CD4-positive, alpha-beta T cell treated with Interleukin-6 at 100 ng/mL for 8 hours (primary cell): Measurements from ENCODE around the gene ADARB2.
"Not testable (repeated sequence)": the region's sequence is repeated elsewhere in the genome, so short reads cannot be mapped to it uniquely, and the experiment has no call there.

Source experiments
- DNase-seq: peaks from one replicate; pipeline ENCODE4 v3.0.0-alpha.2; 2020; ENCODE audit warnings: mixed read lengths, low spot score

The ADARB2 gene

DNA sequence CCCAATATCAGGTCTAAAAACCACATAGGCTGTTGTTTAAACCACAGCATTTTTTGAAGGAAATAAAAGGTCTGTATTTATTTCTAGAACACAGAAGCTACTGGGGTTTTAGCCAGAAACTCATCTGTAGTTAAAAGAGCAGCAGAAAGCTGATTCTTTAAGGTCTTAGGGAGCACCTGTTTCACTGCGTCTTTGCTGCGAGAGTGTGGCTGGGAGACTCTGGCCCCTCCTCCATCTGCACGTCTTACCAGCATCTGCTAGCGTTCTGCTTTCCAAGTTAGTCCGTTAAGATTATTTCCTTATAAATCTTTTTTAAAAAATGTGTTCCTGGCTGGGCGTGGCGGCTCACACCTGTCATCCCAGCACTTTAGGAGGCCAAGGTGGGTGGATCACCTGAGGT, 95.9 kb downstream of the ADARB2 start:
- no peak for DNase-seq

GRCh38 chr10:1638889-1639419, 98.4 kb downstream of the ADARB2 start:
- no peak for DNase-seq

DNA sequence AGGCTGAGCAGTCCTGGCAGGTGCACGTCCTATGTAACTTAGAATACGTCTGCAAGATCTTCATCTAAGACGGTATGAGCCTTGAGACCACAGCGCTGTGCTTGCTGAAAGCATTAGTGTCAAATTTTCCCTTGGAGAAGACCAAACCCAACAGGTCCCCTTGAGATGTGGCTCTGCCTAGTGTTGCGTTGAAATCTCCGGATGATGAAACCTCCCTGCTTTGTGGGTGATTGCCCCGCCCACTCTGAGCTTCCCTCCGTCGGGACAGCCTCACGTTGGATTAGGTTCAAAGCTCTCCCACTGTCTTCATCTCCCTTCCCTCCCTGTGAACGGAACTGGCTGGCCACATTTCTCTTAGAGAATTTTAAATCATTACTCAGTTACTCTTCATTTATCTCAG, 102.0 kb downstream of the ADARB2 start:
- no peak for DNase-seq

DNA sequence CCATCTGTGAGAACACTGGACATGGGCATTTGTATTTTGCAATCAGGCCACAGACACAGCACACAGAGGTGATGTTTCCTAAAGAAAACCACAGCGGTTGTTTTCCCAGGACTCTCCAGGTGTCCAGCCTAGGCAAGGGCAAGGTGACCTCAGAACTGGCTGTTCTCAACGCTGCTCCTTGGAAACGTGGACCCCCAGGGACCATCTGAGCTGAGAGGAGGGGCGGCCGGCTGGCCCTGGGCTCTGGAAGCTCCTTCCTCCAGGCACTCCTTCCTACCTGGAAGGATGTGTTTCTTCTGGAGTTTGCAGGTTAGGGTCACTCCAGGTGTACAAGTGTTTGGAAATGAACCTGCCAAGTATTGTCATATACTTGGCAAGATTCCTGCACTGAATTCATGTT, 103.1 kb downstream of the ADARB2 start:
- DNase-seq: no peak

- DNase-seq: no peak
Observed at GRCh38 chr10:1633783-1634182, 103.5 kb downstream of the ADARB2 start.

GRCh38 chr10:1632596-1632995, 104.7 kb downstream of the ADARB2 start:
- DNase-seq: no peak

DNA sequence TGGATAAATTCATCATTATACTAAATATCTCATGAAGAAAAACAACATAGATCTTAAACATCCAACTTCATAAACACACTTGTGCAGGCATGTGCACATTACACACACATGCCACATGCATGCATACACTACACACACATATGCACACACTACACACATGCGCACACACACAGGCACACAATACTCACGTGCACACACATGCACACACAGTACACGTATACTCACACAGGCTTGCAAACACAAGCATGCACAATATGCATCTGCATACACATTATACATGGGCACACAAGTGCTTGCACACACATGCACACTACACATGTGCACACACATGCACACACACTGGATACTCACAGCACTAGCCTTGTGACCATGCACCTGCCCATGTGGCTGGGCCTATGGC, 105.2 kb downstream of the ADARB2 start:
- no peak for DNase-seq

GRCh38 chr10:1631282-1631681, 106.0 kb downstream of the ADARB2 start:
- DNase-seq: no peak

- no peak for DNase-seq
Observed at GRCh38 chr10:1630304-1630703, 107.0 kb downstream of the ADARB2 start.

- DNase-seq: no peak
Observed at GRCh38 chr10:1629326-1630198, 107.8 kb downstream of the ADARB2 start.

DNA sequence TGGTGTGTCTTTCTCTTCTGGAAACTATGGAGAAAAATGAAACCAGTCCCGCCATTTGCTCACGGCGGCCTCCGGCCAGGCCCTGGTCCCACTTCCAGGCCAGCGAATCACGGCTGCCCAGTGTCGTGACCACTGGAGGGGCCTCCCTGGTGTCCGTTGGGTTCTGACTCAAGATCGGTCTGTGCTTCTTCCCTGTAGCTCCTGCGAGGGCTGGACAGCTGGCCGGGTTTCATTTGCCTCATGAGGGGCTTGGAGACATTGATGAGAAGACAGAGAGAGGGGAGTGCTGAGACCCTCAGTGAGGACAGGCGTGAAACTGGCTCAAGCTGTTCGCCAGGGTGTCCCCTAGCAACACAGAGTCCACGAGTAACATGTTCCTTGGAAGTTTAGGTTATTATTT, 108.6 kb downstream of the ADARB2 start:
- DNase-seq: no peak

DNA sequence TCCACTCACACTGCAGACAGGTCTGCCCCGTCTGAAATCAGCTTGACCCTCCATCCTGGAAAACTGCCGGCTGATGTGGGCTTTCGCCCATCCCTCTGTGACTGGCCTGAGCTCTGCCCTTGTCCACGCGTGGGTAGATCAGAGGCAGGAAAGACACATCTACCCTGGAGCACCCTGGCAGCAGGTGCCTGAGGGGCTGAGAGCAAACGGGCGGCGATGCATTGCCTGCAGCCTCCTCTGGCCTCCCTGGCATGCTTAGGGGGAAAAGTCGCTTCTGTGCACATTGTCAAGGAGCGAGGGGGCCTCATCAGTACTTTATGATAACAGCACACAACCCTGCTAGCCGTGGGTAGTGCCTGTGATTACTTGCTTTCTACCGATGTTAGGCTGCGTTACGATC, 109.4 kb downstream of the ADARB2 start:
- no peak for DNase-seq

DNA sequence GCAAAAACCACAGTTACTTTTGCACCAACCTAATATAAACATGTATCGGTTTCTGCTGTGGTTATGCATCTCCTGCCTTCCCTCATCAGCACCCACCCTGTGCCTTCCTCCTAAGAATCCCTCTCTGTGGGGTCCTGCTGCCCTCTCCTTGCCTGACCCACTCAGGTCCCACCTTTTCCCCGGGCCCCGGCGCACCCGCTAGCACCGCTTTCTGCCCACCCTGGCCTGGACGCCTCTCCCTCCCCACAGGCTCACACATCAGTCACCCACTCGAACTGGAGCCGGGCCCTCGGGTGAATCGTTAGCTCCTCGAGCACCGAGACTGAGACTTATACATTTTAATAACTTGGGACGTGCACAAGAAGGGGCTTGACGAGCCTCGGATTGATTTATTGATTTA, 110.5 kb downstream of the ADARB2 start:
- no peak for DNase-seq

- DNase-seq: no peak
Observed at GRCh38 chr10:1626410-1626809, 110.9 kb downstream of the ADARB2 start.

DNA sequence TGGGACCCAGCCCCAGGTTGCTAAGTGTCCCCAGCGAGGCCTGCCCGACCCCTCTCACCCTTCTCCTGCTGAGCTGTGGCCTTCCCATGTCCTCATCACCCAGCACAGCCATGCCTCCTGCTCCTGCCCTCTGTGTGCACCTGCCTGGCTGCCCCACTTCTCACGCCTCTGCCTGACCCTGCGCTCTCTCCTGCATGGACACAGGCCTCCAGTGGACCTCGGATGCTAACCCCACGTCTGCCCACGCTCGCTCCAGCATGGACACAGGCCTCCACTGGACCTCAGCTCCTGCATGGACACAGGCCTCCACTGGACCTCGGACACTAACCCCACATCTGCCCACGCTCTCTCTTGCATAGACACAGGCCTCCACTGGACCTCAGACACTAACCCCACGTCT, 111.6 kb downstream of the ADARB2 start:
- DNase-seq: no peak

GRCh38 chr10:1625079-1625478, 112.2 kb downstream of the ADARB2 start:
- DNase-seq: no peak

DNA sequence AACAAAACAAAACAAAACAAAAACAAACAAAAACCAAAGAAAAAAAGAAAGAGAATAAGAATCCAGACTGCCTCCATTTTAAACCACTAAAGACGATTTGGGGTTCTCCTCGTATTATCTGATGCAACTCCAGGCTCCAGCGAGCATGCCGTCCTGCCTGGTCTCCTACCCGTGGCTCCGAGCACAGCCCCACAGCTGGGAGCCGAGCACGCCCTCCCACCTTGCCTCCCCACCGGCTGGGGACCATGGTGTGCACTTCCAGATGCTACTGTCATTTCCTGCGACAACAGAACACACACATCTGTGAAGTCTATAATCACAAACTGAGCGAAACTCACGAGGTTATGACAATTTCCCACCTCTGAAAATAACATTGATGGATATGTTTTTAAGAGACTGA, 113.1 kb downstream of the ADARB2 start:
- DNase-seq: no peak

DNA sequence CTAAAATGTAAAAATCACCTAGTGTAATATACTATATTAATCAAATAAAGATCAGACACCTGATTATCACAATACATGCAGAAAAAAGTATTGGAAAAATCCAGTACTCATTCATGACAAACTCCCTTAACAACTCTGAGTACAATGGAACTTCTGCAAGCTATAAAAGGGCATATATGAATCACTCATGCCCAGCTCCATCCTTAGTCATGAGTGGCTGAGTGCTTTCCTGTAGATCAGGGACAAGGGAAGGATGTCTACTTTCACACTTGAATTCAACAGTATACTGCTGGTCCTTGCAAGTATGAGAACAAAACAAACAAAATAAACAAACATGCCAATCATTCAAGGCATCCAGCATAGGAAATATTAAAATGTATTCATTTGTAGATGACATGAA, 116.5 kb downstream of the ADARB2 start:
- no peak for DNase-seq

GRCh38 chr10:1617376-1618317, 119.7 kb downstream of the ADARB2 start:
- DNase-seq: not testable (repeated sequence)

DNA sequence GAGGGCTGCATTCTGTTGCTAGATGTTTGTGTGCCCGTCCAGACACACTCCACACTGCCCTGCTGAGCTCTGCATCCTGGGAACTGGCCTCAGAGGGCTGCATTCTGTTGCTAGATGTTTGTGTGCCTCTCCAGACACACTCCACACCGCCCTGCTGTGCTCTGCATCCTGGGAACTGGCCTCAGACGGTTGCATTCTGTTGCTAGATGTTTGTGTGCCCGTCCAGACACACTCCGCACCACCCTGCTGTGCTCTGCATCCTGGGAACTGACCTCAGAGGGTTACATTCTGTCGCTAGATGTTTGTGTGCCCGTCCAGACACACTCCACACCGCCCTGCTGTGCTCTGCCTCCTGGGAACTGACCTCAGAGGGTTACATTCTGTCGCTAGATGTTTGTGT, 120.6 kb downstream of the ADARB2 start:
- not testable (repeated sequence) for DNase-seq

DNA sequence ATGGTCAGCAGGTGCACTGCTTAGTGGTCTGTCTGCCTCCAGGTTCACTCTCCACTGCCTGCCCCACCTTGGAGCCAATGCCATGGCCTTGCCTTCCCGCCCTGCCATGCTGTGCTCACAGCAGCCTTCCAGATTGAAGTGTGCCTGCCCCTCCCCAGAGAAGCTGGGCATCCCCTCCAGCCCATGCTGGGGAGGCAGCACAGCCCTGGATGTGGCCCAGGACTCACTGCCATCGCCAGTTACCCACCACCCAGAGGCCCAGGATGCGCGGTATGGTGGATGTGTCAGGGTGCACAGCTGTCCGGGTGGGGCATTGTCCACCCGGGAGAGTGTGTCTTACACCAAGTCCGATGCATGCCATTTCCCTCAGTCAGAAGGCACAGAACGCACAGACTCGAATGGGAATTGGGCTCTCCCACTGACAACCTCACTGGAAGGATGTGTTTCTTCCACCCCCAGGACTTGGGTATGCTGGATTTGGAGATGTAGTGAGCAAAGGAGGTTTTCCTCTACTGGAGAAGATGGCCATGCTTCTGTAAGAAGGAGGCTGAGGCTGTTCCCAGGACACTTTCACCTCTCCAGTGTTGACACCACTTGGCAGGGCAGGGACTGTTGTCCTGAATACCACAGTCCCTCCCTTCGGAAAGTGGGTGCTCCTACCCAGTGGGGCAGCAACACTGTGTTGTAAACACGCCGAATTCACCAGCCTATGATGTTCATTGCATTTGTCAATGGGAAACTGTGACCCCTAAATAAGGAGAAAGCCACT, 122.0 kb downstream of the ADARB2 start:
- no peak for DNase-seq

GRCh38 chr10:1613511-1613910, 123.8 kb downstream of the ADARB2 start:
- no peak for DNase-seq
